GM18519 (cell line): ENCODE results near the gene COPB2.

Experiments
- ATAC-seq: cut with Tn5 transposase; IDR thresholded peaks from one replicate; pipeline ENCODE4 v1.9.1; 2021; ENCODE audit warnings: mild to moderate bottlenecking, moderate library complexity; ENCODE audit not compliant: unreplicated experiment, low FRiP score

The COPB2 gene

GRCh38 chr3:139329364-139329850, 60.0 kb downstream of the COPB2 start:
- ATAC-seq: peak; percentile 91

DNA sequence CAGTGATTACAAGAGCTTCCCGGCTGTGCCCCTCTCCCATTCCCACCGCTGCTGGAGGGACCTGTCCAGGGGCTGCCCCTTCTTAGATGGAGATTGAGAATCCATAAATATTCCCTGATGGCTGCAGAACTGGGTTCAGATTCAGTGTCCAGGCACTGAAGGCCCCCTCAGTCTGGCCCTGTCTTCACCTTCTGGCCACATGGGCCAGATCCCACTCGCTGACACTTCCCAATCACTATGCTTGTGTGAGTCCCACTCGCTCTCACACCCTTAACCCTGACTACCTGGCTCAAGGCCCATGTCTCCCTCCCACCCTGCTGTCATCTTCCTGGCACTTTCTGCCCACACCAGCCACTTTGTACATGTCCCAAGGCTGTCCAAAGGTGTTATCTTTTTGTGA, 61.1 kb downstream of the COPB2 start:
- no peak for ATAC-seq

DNA sequence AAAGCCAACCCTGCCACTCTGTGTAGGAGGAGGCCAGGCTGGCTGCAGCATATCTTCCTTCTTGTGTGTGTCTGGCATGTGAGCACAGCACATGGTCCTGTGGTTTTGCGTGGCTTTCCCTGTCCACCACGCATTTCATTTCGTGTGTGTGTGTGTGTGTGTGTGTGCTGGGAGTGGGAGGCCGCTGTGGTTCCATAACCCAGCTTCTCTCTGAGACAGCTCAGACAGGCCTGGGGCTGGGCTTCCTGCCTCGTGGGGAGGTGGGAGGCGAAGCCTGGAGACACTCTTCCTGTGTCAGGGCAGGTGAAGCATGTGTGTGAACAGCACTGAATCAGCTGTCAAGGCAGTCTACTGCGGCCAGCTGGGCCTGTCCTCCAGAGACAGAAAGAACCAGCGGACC, 61.6 kb downstream of the COPB2 start:
- ATAC-seq: no peak

GRCh38 chr3:139327231-139327630, 62.2 kb downstream of the COPB2 start:
- no peak for ATAC-seq

GRCh38 chr3:139326707-139327106, 62.7 kb downstream of the COPB2 start:
- no peak for ATAC-seq

DNA sequence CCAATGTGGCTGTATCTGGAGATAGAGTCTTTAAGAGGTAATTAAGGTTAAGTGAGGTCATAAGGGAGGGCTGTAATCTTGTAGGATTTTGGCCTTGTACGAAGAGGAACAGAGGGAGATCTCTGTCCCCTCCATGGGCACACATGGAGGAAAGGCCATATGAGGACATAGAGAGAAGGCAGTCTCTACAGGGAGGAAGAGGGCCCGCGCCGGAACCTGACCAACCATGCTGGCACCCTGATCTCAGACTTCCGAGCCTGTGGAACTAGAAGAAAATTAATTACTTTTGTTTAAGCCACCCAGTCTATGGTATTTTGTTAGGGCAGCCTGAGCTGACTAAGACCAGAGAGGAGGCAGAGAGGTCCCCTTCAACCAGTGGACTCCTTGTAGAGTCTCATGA, 63.3 kb downstream of the COPB2 start:
- ATAC-seq: no peak

DNA sequence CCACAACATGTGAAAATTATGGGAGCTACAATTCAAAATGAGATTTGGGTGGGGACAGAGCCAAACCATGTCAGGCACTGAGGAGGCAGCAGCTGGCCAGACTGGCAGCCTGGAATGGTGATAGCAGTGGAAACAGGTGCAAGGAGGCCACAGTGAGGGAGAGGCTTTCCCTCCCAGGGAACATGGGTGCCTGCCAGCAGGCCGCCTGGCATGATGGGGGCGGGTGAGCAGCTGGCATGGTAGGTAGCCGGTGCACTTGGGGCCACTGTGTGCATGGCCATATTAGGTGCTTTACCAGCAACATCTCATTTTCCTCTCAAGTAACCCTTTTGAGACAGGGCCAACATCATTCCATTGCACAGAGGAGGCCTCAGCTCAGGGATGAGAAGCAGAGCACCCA, 63.9 kb downstream of the COPB2 start:
- ATAC-seq: no peak

DNA sequence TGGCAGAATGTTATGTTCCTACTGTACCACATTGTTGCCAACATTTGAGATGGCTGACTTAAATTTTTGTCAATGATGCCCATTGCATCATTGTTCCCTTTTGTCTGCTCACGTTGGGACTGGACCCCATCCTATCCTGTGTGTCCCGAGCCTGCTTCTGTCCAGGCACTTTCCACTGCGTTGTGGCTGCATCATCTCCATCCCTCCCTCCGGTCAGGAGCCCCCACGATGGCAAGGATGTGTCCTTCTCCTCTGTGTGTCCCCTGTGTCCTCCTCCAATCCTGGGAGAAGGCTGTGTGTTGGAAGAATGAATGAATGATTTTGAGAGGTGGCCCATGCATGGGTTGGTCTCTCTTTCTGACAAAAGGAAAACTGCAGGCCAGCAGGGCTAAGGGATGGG, 65.0 kb downstream of the COPB2 start:
- no peak for ATAC-seq

DNA sequence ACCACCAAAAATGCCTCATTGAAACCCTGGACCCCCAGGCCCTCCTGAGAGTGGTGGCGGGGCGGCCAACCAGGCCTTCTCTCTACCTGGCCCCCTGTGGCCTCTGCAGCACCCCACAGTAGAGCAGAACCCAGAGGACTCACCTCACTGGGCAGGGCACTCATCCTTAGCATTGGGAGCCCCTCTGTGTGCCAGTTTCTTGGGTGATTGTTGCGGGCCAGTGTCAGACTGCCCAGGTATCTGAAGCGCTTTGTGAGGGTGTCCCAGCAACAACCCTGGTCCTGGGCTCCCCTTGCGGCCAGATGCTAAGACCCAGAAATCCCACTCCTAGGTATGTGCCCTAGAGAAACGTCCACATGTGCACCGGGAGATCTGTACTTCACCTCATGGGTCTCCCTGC, 66.3 kb downstream of the COPB2 start:
- ATAC-seq: no peak

DNA sequence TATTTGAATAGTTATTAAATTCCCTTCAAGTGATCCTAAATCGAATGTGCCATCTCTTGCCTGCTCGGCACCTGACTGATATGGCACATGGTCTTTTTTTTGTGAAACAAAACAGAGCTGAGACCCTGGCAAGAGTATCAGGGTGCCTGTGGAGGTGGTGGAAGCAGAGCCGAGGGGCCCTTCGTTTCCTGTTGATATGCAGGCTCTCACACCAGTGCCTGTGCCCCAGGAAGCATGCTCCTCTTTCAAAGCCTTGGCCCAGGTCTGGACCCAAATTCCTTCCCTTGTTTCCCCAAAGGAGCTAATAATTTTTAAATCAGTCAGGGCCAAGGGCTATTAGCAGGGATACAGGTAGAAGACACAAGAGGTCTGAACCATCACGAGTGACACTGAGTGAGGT, 67.1 kb downstream of the COPB2 start:
- no peak for ATAC-seq

- no peak for ATAC-seq
Measured at GRCh38 chr3:139320551-139321309, 68.7 kb downstream of the COPB2 start.

DNA sequence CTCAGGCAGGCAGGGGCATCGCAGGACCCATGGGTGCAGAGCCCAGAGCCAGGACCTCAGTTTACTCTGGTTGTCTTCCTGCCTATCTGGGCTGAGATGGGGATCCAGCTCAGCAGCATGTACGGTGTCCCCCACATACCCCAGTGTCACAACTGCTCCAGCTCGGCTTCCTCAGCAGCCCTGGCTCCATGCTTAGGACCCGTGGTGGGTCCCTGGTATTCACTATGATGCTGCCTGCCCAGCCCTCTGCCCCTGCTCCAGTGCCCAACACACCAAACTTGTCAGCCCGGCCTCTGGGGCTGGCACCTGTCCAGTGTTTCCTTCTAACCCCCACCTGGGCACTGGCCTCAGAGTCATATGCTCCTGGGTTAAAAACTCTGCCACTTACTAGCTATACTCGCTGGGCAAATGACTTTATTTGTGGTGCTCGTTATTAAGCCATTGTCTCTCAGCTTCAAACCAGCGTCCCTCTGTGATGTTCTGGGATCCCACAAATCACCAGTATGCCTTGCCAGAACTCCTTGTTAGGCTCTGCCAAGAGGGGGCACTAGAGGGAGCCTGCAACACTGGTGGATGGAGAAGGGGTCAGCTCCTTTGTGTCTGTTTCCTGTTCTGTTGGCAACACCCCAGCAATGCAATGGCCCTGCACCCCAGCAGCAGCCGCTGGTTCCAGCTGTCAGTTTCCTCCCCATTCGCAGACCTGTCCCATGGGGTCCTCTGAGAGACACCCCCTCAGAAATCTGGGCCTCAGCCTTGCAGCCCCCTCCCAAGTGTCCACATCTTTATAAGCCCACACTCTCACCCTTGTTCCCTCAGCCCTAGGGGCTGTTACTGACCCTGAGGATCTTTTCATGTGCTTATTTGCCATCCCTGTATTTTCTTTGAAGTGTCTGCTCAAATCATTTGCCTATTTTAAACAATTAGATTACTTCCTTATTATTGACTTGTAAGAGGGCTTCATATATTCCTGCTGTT, 69.7 kb downstream of the COPB2 start:
- no peak for ATAC-seq

- ATAC-seq: no peak
Measured at GRCh38 chr3:139318826-139319225, 70.6 kb downstream of the COPB2 start.

DNA sequence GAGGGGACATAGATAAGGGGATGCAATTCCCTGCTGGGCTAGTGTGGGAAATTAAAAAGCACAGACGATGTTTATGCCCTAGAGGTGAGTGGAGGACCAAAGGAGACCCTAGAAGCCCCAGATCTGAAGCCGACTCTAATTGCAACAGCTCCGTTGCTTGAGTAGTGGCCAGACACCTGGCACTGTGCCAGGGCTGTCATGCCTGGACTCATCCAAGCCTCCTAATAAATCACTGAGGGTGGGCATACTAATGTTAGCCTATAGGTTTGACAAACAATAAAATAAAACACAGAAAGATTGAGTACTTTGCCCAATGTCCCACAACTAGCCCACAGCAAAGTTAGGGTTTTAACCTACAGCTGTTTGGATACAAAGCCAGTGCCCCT, 71.0 kb downstream of the COPB2 start:
- no peak for ATAC-seq

GRCh38 chr3:139317660-139318430, 71.6 kb downstream of the COPB2 start:
- ATAC-seq: no peak

DNA sequence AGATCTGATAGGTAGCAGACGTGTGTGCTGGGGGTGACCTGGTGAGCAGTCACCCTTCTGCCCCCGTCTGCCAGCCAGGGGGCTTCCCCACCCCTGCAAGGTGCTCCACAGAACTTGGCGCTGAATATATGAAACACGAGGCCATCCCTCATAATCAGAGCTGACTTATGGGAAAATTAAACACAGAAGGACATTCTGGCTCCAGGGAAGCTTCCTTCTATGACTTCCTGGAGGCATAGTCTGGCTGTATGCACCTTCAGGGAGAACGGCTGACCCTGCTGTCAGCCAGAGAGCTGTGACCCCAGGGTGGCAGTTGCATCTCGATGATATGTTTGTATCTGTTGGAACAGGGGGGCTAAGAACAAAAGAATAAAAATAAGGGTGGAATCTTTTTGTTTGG, 72.2 kb downstream of the COPB2 start:
- ATAC-seq: no peak

GRCh38 chr3:139313921-139314320, 75.5 kb downstream of the COPB2 start:
- ATAC-seq: no peak

- ATAC-seq: no peak
Measured at GRCh38 chr3:139312959-139313358, 76.5 kb downstream of the COPB2 start.

DNA sequence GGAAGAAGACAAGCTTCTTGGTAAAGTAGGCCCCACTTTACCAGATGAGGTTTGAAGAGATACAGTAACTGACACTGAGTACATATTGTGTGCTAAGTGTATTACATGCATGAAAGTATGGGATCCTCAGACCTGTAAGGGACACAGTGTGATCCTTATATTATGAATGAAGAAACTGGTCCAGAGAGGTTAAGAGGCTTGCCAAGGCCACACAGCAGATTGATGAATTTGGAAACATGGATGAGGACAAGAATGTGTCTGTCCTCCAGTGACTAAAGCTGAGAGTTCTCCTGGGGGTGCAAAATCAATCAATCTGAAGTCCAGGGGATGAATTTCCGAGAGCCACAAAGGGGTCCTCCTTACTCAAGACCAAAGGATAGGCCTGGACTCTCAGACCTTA, 77.0 kb downstream of the COPB2 start:
- ATAC-seq: no peak

DNA sequence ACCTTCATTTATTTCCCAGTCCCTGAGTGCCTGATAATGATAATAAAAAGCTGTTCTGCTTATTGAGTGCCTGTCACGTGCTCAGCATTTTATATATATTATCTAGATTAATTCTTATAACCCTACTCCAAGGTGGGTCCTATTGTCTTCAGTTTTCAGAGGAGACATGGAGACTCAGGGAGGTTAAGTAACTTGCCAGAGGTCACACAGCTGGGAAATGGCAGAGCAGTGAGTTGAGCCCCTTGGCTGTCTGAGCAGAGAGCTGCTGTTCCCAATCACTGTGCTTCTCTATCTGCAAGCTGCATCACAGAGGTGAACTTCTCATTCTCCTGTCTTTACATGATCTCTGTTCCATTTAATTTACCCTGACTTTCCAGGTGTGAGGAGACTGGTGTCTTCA, 77.9 kb downstream of the COPB2 start:
- no peak for ATAC-seq

- ATAC-seq: no peak
Measured at GRCh38 chr3:139310474-139310933, 78.9 kb downstream of the COPB2 start.
